GM12892 (cell line): ENCODE measurements around the gene MVB12B.

Source experiments
- POLR2A ChIP-seq: IDR thresholded peaks from 2 replicates; pipeline ENCODE4 v1.6.1; 2011; ENCODE audit warnings: low read depth, low read length, control low read depth
- POLR2AphosphoS5 ChIP-seq: IDR thresholded peaks from 2 replicates; pipeline ENCODE4 v1.6.1; 2011; ENCODE audit warnings: low read depth, low read length, control low read depth

- TF ChIP-seq POLR2AphosphoS5 (no peak), POLR2A (no peak)
These were observed 197.0 kb downstream of the MVB12B start for GRCh38 chr9:126523611-126524111.
